ENCODE measurements around the gene AADACL4. TPM values are rescaled to one million over a fixed set of nuclear protein-coding genes. Genes with fewer than 3 reads are reported as not detected.

AADACL4 gene
- total and polyA plus RNA-seq, 9 of the 15 experiments (the other 6 are each of a cell fraction or from before 2014, with no cell fraction given): not detected

- TF ChIP-seq TAL1 (IDR thresholded peaks at IDR 0.05) (peak; percentile 90), SMAD1 (IDR thresholded peaks at IDR 0.05; ENCODE audit: low read depth, low read length, partially characterized antibody) (peak; percentile 93), ZFP1 (CRISPR knock-in tag; IDR thresholded peaks at IDR 0.05) (no peak), ZNF133 (CRISPR knock-in tag; IDR thresholded peaks at IDR 0.05) (no peak), NFIC (IDR thresholded peaks at IDR 0.05) (peak; percentile 93), POLR2H (tag; IDR thresholded peaks at IDR 0.05; ENCODE audit: low read depth) (no peak), ZNF316 (IDR thresholded peaks at IDR 0.05) (peak; percentile 81), ILF3 (IDR thresholded peaks at IDR 0.05; ENCODE audit: borderline replicate concordance) (no peak), LEF1 (IDR thresholded peaks at IDR 0.05) (peak; percentile 96), FOXA1 (IDR thresholded peaks at IDR 0.05; ENCODE audit: borderline replicate concordance) (peak; percentile 64; the same call in 1 of the 2 replicates), HCFC1 (IDR thresholded peaks at IDR 0.05; ENCODE audit: low read depth, low read length) (peak; percentile 34; the same call in 1 of the 2 replicates), ZNF263 (CRISPR knock-in tag; IDR thresholded peaks at IDR 0.05; ENCODE audit: borderline replicate concordance) (0 out of 2 replicates have a peak, but pooled peaks have one; percentile 2), MXI1 (IDR thresholded peaks at IDR 0.05; ENCODE audit: low read depth, low read length) (0 out of 2 replicates have a peak, but pooled peaks have one; percentile 53), ELF2 (CRISPR knock-in tag; IDR thresholded peaks at IDR 0.05) (no peak)
- TF ChIP-seq, protein P1, sequence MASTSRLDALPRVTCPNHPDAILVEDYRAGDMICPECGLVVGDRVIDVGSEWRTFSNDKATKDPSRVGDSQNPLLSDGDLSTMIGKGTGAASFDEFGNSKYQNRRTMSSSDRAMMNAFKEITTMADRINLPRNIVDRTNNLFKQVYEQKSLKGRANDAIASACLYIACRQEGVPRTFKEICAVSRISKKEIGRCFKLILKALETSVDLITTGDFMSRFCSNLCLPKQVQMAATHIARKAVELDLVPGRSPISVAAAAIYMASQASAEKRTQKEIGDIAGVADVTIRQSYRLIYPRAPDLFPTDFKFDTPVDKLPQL (IDR thresholded peaks at IDR 0.05; ENCODE audit: extremely low read depth, insufficient read length): no peak
- TF ChIP-seq, protein P2, sequence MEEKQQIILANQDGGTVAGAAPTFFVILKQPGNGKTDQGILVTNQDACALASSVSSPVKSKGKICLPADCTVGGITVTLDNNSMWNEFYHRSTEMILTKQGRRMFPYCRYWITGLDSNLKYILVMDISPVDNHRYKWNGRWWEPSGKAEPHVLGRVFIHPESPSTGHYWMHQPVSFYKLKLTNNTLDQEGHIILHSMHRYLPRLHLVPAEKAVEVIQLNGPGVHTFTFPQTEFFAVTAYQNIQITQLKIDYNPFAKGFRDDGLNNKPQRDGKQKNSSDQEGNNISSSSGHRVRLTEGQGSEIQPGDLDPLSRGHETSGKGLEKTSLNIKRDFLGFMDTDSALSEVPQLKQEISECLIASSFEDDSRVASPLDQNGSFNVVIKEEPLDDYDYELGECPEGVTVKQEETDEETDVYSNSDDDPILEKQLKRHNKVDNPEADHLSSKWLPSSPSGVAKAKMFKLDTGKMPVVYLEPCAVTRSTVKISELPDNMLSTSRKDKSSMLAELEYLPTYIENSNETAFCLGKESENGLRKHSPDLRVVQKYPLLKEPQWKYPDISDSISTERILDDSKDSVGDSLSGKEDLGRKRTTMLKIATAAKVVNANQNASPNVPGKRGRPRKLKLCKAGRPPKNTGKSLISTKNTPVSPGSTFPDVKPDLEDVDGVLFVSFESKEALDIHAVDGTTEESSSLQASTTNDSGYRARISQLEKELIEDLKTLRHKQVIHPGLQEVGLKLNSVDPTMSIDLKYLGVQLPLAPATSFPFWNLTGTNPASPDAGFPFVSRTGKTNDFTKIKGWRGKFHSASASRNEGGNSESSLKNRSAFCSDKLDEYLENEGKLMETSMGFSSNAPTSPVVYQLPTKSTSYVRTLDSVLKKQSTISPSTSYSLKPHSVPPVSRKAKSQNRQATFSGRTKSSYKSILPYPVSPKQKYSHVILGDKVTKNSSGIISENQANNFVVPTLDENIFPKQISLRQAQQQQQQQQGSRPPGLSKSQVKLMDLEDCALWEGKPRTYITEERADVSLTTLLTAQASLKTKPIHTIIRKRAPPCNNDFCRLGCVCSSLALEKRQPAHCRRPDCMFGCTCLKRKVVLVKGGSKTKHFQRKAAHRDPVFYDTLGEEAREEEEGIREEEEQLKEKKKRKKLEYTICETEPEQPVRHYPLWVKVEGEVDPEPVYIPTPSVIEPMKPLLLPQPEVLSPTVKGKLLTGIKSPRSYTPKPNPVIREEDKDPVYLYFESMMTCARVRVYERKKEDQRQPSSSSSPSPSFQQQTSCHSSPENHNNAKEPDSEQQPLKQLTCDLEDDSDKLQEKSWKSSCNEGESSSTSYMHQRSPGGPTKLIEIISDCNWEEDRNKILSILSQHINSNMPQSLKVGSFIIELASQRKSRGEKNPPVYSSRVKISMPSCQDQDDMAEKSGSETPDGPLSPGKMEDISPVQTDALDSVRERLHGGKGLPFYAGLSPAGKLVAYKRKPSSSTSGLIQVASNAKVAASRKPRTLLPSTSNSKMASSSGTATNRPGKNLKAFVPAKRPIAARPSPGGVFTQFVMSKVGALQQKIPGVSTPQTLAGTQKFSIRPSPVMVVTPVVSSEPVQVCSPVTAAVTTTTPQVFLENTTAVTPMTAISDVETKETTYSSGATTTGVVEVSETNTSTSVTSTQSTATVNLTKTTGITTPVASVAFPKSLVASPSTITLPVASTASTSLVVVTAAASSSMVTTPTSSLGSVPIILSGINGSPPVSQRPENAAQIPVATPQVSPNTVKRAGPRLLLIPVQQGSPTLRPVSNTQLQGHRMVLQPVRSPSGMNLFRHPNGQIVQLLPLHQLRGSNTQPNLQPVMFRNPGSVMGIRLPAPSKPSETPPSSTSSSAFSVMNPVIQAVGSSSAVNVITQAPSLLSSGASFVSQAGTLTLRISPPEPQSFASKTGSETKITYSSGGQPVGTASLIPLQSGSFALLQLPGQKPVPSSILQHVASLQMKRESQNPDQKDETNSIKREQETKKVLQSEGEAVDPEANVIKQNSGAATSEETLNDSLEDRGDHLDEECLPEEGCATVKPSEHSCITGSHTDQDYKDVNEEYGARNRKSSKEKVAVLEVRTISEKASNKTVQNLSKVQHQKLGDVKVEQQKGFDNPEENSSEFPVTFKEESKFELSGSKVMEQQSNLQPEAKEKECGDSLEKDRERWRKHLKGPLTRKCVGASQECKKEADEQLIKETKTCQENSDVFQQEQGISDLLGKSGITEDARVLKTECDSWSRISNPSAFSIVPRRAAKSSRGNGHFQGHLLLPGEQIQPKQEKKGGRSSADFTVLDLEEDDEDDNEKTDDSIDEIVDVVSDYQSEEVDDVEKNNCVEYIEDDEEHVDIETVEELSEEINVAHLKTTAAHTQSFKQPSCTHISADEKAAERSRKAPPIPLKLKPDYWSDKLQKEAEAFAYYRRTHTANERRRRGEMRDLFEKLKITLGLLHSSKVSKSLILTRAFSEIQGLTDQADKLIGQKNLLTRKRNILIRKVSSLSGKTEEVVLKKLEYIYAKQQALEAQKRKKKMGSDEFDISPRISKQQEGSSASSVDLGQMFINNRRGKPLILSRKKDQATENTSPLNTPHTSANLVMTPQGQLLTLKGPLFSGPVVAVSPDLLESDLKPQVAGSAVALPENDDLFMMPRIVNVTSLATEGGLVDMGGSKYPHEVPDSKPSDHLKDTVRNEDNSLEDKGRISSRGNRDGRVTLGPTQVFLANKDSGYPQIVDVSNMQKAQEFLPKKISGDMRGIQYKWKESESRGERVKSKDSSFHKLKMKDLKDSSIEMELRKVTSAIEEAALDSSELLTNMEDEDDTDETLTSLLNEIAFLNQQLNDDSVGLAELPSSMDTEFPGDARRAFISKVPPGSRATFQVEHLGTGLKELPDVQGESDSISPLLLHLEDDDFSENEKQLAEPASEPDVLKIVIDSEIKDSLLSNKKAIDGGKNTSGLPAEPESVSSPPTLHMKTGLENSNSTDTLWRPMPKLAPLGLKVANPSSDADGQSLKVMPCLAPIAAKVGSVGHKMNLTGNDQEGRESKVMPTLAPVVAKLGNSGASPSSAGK (IDR thresholded peaks at IDR 0.05): no peak; the same call in 1 of the 2 replicates
- TF ChIP-seq, protein P3, sequence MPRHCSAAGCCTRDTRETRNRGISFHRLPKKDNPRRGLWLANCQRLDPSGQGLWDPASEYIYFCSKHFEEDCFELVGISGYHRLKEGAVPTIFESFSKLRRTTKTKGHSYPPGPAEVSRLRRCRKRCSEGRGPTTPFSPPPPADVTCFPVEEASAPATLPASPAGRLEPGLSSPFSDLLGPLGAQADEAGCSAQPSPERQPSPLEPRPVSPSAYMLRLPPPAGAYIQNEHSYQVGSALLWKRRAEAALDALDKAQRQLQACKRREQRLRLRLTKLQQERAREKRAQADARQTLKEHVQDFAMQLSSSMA (CRISPR knock-in tag; IDR thresholded peaks at IDR 0.05): no peak
Observed at GRCh38 chr1:12604114-12604874, 39.6 kb upstream of the AADACL4 start (continued).

Data from K562 (cell line).